GM19025 (cell line): Measurements from ENCODE around the gene STON2.
"Not testable (repeated sequence)": the region's sequence is repeated elsewhere in the genome, so short reads cannot be mapped to it uniquely, and the experiment has no call there.

Experiments
- ATAC-seq: cut with Tn5 transposase; IDR thresholded peaks from one replicate; pipeline ENCODE4 v1.9.1; 2021; ENCODE audit warnings: mild to moderate bottlenecking, low read depth, moderate library complexity; ENCODE audit not compliant: unreplicated experiment

The STON2 gene

GRCh38 chr14:81273961-81274575 lies 126.1 kb downstream of the STON2 start:
- no peak for ATAC-seq

- no peak for ATAC-seq
Observed at GRCh38 chr14:81273521-81273920, 126.6 kb downstream of the STON2 start.

- no peak for ATAC-seq
Observed at GRCh38 chr14:81272317-81272716, 127.8 kb downstream of the STON2 start.

GRCh38 chr14:81269979-81270375 lies 130.1 kb downstream of the STON2 start:
- ATAC-seq = no peak

- no peak for ATAC-seq
Observed at GRCh38 chr14:81269100-81269978, 130.8 kb downstream of the STON2 start.

- ATAC-seq = no peak
Observed at GRCh38 chr14:81268016-81268416, 132.1 kb downstream of the STON2 start.

GRCh38 chr14:81265636-81266169 lies 134.4 kb downstream of the STON2 start:
- no peak for ATAC-seq

- no peak for ATAC-seq
Observed at GRCh38 chr14:81264671-81265070, 135.5 kb downstream of the STON2 start.

- no peak for ATAC-seq
Observed at GRCh38 chr14:81263777-81264410, 136.2 kb downstream of the STON2 start.

- no peak for ATAC-seq
Observed at GRCh38 chr14:81261176-81261575, 138.9 kb downstream of the STON2 start.

GRCh38 chr14:81260732-81261131 lies 139.4 kb downstream of the STON2 start:
- ATAC-seq = no peak

GRCh38 chr14:81256289-81256960 lies 143.7 kb downstream of the STON2 start:
- no peak for ATAC-seq

GRCh38 chr14:81252278-81252677 lies 147.8 kb downstream of the STON2 start:
- ATAC-seq = no peak

- ATAC-seq = no peak
Observed at GRCh38 chr14:81247271-81247766, 152.8 kb downstream of the STON2 start.

- ATAC-seq = no peak
Observed at GRCh38 chr14:81246461-81247270, 153.5 kb downstream of the STON2 start.

GRCh38 chr14:81245771-81246170 lies 154.4 kb downstream of the STON2 start:
- ATAC-seq = no peak

- not testable (repeated sequence) for ATAC-seq
Observed at GRCh38 chr14:81244431-81244830, 155.7 kb downstream of the STON2 start.

- ATAC-seq = no peak
Observed at GRCh38 chr14:81243499-81243898, 156.6 kb downstream of the STON2 start.

- ATAC-seq = not testable (repeated sequence)
Observed at GRCh38 chr14:81236849-81237248, 163.3 kb downstream of the STON2 start.

- ATAC-seq = no peak
Observed at GRCh38 chr14:81236138-81236537, 164.0 kb downstream of the STON2 start.
